Measurements from ENCODE around the gene TRPM2. TPM values are rescaled to one million over a fixed set of nuclear protein-coding genes. Genes with fewer than 3 reads are reported as not detected.

The TRPM2 gene
- total RNA-seq, 1 donor from 2014 or later = under 0.01 TPM

DNA sequence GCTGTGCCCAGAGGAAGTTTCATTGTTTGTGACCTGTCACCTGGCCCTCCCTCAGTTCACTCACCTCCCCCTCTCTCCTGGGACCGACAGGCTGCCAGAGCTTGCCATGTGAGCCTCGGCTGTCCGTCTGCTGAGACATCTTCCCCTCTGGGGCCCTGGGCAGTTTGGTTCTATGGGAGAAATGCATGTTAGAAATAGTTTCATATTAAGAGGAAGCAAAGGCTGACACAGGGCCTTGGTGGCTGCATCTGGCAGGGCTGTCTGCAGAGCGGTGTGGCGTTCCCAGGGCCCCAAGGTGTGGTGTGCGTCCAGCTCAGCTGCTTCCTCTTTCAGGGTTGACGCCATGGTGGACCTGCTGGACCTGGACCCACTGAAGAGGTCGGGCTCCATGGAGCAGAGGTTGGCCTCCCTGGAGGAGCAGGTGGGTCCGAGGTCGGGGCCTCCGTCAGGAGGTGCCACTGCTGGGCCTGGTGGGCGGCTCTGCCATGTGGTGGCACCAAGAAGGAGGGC lies 69.9 kb downstream of the TRPM2 start:
- FAIRE-seq (no peak), DNase-seq (ENCODE audit: low read depth) (no peak)
- TF ChIP-seq, protein P1, sequence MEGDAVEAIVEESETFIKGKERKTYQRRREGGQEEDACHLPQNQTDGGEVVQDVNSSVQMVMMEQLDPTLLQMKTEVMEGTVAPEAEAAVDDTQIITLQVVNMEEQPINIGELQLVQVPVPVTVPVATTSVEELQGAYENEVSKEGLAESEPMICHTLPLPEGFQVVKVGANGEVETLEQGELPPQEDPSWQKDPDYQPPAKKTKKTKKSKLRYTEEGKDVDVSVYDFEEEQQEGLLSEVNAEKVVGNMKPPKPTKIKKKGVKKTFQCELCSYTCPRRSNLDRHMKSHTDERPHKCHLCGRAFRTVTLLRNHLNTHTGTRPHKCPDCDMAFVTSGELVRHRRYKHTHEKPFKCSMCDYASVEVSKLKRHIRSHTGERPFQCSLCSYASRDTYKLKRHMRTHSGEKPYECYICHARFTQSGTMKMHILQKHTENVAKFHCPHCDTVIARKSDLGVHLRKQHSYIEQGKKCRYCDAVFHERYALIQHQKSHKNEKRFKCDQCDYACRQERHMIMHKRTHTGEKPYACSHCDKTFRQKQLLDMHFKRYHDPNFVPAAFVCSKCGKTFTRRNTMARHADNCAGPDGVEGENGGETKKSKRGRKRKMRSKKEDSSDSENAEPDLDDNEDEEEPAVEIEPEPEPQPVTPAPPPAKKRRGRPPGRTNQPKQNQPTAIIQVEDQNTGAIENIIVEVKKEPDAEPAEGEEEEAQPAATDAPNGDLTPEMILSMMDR (IDR thresholded peaks at IDR 0.05; ENCODE audit: insufficient read depth, low read length, severe bottlenecking) = no peak

DNA sequence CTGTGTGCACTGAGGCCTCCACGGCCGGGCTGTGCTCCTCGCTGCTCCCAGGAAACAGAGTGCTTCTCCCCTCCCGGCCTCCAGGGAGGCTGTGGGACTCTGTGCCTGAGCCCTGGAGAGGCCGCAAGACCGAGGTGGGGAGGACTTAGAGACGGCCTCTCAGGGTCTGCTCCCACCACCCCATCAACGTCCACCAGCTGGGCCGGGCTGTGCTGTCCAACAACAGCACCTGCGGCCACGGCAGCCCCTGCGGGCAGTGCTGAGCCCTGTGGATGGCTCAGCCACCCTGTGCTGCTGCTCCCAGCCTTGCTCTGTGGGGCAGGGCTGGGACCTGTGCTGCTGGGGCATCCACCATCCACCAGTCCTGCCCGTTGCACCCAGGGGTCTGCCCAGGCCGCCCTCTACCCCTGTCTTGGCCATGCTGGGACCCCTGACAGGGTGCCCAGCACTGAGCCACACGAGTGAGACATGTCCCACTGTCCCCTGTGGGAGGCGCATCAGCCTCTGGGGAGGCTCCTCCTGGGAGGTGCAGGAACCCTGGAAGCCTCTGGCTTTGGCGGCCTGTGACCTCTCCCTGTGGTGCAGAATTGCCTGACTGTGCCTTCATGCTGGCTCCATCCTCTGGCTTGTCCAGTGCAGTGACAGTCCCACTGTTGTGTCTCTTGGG lies 70.7 kb downstream of the TRPM2 start:
- DNase-seq (ENCODE audit: low read depth) (no peak), FAIRE-seq (no peak)

More for the DNA sequence above, 69.9 kb downstream of the TRPM2 start:
- H3K27me3 ChIP-seq (ENCODE audit: control insufficient read depth, insufficient read depth, low read length) = no peaks in the 10 kb centered on the region
- no peaks in the 10 kb centered on the region for H3K36me3 ChIP-seq (ENCODE audit: control insufficient read depth, insufficient read depth, low read length)
- H3K4me3 ChIP-seq (ENCODE audit: low read depth, low read length) = no peak overlapping the region

DNA sequence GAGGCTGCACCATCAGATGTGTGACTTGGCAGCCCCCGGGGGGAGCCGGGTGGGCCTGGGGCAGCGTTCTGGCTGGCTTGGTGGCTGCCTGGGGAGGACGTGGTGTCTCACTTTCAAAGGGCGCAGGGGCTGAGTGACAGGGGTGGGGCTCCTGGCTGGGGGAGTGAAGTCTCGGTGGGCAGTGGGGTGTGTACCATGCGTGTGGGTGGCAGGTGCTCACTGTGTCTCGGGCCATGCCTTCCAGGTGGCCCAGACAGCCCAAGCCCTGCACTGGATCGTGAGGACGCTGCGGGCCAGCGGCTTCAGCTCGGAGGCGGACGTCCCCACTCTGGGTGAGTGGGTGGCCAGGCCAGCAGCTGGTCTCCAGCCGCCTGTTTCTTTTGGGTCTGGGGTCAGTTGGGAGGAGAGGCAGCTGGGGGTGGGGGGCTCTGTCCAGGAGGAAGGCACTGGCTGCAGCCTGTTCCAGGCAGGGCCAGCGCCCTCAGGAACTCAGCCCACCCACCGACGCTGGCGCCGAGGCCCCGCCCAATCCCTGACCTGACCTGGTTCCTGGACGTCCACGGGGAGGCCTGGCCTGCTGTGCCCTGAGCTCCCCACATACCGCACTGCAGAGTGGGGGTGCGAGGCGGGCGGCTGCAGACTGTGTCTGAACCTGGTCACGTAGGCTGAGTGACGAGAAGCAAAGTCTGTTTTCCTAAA lies 71.3 kb downstream of the TRPM2 start:
- TF ChIP-seq, protein P1 (IDR thresholded peaks at IDR 0.05; ENCODE audit: insufficient read depth, low read length, severe bottlenecking) = no peak
- FAIRE-seq = no peak
- DNase-seq (ENCODE audit: low read depth) = no peak
- H3K27me3 ChIP-seq (ENCODE audit: control insufficient read depth, insufficient read depth, low read length) = no peaks in the 10 kb centered on the region
- H3K36me3 ChIP-seq (ENCODE audit: control insufficient read depth, insufficient read depth, low read length) = no peaks in the 10 kb centered on the region
- no peak overlapping the region for H3K4me3 ChIP-seq (ENCODE audit: low read depth, low read length)

More for the DNA sequence above, 70.7 kb downstream of the TRPM2 start:
- Histone ChIP-seq H3K36me3 (ENCODE audit: control insufficient read depth, insufficient read depth, low read length) (no peaks in the 10 kb centered on the region), H3K4me3 (ENCODE audit: low read depth, low read length) (no peak overlapping the region), H3K27me3 (ENCODE audit: control insufficient read depth, insufficient read depth, low read length) (no peaks in the 10 kb centered on the region)
- TF ChIP-seq, protein P1 (IDR thresholded peaks at IDR 0.05; ENCODE audit: insufficient read depth, low read length, severe bottlenecking) = no peak

DNA sequence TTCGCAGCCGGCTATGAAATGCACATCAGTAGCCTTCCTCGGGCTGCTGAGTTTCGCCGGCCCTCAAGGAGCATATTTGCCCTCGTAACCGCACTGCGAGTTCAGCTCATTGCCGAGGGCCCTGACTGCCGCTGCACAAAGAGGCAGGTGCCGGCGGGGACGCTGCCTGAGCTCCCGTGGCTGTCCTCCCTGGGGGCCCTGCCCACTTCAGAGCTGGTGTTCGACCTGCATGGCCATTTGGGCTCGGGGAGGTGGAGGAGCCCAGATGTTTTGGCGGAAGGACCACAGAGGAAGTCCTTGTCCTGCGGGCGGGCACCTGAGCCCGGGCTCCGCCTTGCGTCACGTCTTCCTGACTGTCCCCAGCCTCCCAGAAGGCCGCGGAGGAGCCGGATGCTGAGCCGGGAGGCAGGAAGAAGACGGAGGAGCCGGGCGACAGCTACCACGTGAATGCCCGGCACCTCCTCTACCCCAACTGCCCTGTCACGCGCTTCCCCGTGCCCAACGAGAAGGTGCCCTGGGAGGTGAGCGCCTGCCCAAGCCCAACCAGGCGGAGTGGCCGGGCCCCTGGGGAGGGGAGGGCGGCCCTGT lies 72.0 kb downstream of the TRPM2 start:
- no peak overlapping the region for H3K4me3 ChIP-seq (ENCODE audit: low read depth, low read length)

DNA sequence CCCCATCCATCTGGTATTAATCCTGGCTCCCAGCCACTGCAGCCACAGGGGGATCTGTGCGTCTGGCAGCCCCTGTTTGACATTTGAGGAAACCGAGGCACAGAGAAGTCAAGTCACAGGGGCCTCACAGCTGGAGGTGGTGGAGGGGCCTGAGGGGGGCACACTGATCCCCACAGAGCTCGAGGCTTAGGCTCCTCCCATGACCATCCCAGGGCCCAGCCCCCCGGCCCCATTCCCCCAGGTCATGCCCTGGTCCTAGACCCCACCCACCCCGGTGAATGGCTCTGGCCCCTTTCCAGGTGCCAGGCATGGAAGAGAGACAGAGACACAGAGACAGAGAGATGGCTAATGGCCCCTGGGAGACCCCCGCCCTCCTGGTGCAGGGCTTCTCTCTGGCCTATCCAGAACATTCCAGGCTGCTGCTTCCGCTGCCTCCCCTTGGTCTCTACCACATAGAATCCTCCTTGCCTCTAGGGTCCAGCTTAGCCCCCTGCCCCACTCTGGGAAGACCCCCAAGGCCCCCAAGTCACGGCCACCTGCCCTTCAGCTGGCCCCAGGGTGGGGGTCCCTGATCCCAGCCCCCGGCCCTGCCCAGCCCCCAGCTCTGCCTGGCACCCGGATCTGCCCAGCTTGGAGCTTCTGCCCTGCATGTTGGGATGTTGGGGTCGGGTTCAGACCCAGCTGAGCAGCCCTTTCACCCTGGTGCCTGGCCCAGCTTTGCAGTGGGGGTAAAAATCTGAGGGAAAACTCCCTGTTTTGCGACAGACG lies 72.7 kb downstream of the TRPM2 start:
- no peaks in the 10 kb centered on the region for H3K36me3 ChIP-seq (ENCODE audit: control insufficient read depth, insufficient read depth, low read length)
- no peaks in the 10 kb centered on the region for H3K27me3 ChIP-seq (ENCODE audit: control insufficient read depth, insufficient read depth, low read length)
- DNase-seq (ENCODE audit: low read depth) (no peak), FAIRE-seq (no peak)
- H3K4me3 ChIP-seq (ENCODE audit: low read depth, low read length) = no peak overlapping the region
- TF ChIP-seq, protein P1 (IDR thresholded peaks at IDR 0.05; ENCODE audit: insufficient read depth, low read length, severe bottlenecking) = no peak

More for the DNA sequence above, 72.0 kb downstream of the TRPM2 start:
- no peaks in the 10 kb centered on the region for H3K36me3 ChIP-seq (ENCODE audit: control insufficient read depth, insufficient read depth, low read length)
- no peaks in the 10 kb centered on the region for H3K27me3 ChIP-seq (ENCODE audit: control insufficient read depth, insufficient read depth, low read length)
- TF ChIP-seq, protein P1 (IDR thresholded peaks at IDR 0.05; ENCODE audit: insufficient read depth, low read length, severe bottlenecking) = no peak
- FAIRE-seq = no peak
- DNase-seq (ENCODE audit: low read depth) = no peak

All from bronchial epithelial cell (primary cell).